GM19452 (cell line): Measurements from ENCODE around the gene SLC17A2.
"Not testable (repeated sequence)": the region's sequence is repeated elsewhere in the genome, so short reads cannot be mapped to it uniquely, and the experiment has no call there.

Experiments used
- ATAC-seq: cut with Tn5 transposase; IDR thresholded peaks from one replicate; pipeline ENCODE4 v1.9.1; 2021; ENCODE audit not compliant: unreplicated experiment

Gene SLC17A2

DNA sequence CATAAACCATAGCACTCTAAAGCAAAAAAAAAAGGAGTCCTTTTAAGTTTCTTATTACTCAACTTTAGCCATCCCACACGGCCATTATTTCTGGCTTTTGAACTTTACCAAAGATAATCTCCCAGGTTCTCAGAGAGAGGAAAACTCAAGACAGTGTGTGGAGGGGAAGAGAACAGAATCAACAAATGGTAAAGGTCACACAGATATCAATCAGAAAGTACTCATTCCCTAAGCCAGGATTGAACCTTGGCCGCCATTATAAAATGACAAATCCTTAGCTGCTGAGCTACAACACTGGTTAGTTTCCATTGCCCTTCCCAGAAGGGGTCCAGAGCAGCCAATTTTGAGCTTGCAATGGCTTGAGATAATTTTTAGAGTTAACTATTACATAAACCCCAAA lies 22.0 kb upstream of the SLC17A2 start:
- ATAC-seq, result no peak

- no peak for ATAC-seq
These were observed 21.0 kb upstream of the SLC17A2 start for GRCh38 chr6:25951296-25952032.

- ATAC-seq, result no peak
These were observed 19.8 kb upstream of the SLC17A2 start for GRCh38 chr6:25950297-25950696.

DNA sequence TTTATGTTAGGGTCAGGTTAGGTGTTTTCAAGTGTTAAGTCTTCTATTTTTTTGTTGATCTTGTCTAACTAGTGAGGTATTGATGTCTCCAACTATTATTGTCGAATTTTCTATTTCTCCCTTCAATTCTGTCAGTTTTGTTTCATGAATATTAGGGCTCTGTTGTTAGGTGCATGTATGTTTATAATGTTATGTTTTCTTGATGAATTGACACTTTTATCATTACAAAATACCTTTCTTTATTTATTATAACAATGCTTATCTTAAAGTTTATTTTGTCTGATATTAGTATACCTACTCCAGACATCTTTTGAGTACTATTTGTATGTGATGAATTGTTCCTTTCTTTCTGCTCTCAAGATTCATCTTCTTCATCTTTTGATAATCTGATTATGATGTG lies 19.2 kb upstream of the SLC17A2 start:
- ATAC-seq, result no peak

DNA sequence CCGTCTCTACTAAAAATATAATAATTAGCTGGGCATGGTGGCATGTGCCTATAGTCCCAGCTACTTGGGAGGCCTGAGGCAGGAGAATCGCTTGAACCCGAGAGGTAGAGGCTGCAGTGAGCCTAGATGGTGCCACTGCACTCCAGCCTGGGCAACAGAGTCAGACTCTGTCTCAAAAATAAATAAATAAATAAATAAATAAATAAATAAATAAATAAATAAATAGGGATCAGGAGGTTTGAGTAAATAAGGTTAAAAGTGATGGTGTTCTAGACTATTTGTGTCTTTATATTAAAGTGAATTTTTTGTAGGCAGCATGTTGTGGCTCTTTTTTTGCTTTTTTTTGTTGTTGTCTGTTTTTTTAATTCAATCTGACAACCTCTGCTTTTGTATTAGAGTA lies 17.0 kb upstream of the SLC17A2 start:
- not testable (repeated sequence) for ATAC-seq

GRCh38 chr6:25946631-25947030 lies 16.1 kb upstream of the SLC17A2 start:
- no peak for ATAC-seq

DNA sequence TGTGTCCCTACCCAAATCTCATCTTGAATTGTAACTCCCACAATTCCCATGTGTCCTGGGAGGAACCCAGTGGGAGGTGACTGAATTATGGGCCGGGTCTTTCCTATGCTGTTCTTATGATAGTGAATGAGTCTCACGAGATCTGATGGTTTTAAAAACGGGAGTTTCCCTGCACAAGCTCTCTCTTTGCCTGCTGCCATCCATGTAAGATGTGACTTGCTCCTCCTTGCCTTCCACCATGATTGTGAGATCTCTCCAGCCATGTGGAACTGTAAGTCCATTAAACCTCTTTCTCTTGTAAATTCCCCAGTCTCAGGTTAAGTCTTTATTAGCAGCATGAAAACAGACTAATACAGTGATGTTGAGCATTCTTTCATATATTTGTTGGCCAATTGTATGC lies 15.2 kb upstream of the SLC17A2 start:
- not testable (repeated sequence) for ATAC-seq

DNA sequence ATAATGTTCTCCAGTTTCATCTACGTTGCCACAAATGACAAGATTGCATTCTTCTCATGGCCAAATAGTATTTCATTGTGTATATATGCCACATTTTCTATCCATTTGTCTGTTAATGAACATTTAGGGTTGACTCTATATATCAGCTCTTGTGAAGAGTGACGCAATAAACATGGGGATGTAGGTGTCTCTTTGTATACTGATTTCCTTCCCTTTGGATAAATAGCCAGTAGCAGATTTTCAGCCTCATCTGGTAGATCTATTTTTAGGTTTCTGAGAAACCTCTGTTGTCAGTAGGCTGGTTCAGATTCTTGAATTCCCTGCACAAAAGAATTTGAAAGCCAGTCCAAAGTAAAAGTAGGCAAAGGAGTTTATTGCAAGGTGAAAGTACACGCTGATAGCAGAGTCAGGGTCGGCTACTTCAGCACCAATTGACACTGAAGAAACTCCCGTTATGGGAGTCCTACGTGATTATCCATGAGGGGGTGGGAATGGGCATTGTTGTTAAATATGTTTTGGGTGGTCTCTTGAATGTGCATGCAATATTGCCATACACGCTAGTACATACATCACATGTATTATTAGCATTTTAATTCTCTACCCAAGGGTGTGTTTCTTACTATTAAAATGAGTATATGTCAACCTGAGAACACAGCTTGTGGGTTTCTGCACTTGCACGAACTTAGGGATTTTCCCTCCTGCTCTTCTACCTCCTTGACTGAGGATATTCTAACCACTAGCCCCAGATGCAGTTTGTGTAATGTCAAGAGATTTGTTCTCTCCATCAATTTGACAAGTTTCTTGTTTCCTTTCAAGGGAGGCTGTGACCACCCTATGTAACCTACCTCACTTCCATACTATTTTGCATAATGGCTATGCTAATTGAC lies 14.4 kb upstream of the SLC17A2 start:
- peak; percentile 97 for ATAC-seq

GRCh38 chr6:25943887-25944286 lies 13.4 kb upstream of the SLC17A2 start:
- ATAC-seq, result no peak

DNA sequence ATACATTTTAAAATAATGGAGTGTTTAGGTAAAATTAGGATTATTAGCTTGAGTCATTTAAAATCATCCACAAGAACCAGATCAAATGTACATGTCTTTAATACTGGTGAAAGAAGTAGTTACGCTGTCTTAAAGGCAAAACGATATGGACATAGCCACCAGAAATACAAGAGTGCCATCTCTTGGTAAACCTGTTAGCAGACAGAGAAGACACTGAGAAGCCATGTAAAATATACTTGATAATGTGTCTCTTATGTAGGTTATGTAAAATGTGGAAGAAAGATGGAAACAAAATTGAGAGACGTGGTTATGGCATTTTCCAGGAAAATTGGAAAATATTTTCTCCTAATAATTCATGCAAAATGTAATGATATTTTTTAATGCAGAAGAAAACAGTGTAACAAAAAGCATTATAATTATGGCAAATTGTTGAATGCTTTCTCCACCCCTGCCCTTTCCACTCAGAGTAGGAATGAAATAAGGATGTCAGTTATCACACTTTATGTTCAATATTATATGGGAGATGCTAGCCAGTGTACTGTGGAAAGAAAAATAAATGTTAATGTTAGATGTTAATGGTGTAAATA lies 12.2 kb upstream of the SLC17A2 start:
- no peak for ATAC-seq

DNA sequence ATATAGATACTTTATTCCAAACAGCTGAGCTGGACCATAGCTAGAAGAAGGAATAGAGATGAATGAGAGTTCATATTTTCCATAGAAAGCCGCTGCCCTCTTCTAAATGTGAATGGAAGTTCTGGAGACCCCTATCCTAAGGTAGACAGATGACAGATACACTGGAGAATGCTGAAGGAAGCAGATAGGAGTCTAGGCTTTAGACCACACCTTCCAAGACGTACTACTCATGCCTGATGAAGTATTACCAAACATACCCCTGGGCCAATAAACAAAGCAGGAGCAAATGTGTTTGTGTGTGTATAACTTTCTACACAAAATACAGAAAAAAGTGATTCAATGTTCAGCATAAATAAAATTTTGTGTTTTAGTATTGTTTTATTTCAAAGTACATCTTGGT lies 9.1 kb upstream of the SLC17A2 start:
- no peak for ATAC-seq

DNA sequence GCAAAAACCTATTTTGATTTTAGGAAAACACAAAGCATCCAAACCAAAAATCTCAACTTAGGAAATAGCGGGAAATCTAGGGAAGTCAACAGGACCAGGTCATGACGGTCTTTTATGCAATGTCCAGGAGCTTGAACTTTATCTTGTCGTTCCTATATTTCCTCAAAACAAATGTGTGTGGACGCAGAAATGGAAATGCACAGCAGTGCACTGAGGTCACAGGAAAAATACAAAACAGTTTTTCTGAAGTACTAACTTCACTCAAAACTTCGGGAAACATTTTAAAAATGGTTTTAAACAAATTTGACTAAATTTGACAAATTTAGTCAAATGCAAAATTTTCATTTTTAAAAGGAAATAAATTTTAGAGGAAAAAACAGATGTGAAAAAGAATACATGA lies 5.5 kb upstream of the SLC17A2 start:
- no peak for ATAC-seq

DNA sequence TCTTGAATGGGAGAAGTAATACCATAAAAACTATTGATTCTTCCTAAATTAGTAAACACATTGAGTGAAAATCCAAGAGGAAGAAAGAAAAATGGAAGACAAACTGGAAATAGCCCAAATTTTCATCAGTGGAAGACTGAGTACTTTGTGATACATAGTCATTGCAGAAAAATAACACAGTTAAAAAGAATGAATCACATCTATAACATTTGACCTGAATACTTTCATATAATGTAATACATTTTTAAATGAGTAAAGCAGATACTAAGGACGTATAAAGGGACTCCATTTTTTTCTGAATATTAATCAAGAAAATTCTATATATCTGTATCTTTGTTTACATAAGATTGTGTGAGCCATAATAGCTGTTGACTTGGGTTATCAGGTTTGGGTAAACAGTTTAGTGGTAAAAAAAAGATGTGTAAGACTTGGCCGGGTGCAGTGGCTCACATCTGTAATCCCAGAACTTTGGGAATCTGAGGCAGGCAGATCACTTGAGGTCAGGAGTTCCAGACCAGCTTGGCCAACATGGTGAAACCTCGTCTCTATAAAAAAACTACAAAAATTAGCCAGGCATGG lies 4.3 kb upstream of the SLC17A2 start:
- no peak for ATAC-seq

DNA sequence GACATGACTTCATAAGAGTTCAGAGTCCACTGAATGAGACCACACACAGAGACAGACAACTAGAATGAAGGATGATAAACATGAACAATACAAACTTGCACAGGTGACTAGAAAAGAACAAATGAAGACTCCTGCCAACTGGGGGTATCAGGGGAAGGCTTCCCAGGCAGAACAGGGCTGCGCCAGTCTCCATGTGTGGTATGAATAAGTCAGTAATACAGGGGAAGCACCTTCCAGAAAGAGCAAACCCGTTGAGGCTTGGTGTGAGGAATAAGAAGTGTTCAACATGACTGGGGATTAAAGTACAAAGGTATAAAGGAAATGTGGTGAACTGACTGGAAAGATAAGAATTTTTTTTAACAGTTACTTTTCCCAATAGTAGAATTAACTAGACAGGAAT lies 3.7 kb upstream of the SLC17A2 start:
- ATAC-seq, result no peak

DNA sequence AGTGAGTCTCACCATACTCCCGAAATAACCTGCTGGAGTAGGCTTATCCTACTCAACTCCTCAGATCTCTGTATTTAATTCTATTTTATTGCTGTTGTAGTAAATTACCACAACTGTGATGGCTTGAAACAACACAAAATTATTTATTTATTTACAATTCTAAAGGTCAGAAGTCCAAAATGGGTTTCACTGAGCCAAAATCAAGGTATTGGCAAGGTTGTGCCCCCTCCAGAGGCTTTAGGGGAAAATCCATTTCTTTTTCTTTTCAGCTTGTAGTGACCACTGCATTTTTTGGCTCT lies 869 bp upstream of the SLC17A2 start:
- ATAC-seq, result no peak

DNA sequence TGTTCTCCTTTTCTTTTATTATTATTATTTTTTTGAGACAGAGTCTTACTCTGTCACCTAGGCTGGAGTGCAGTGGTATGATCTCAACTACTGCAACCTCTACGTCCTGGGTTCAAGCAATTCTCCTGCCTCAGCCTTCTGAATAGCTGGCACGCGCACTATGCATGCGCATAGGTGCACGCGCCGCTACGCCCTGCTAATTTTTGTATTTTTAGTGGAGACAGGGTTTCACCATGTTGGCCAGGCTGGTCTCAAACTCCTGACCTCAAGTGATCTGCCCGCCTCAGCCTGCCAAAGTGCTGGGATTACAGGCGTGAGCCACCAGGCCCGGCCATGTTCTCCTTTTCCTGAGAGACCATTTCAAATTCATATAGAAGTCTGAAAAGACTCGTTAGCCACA lies 706 bp downstream of the SLC17A2 start:
- ATAC-seq, result not testable (repeated sequence)

- ATAC-seq, result no peak
These were observed 1.7 kb downstream of the SLC17A2 start for GRCh38 chr6:25928562-25929324.

DNA sequence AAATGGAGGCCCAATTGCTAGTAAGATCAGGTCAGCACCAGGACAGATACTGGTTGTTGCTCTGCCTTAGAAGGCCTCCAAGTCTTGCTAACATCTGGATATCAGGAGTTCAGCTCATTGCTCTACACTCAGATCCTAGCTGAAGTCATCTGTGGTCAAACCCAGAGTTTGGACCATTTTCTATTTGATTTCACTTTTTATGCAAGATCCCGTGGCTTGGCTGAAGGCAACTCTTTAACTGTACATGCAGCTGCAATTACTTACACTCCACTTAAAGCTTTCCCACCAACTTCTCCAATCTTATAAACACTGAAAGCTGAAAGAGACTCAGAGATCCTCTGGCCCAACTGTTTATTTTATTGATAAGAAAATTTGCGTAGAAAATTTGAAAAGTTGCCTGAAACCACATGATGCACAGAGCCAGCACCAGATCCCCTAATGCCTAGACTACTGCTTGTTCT lies 2.7 kb downstream of the SLC17A2 start:
- no peak for ATAC-seq

DNA sequence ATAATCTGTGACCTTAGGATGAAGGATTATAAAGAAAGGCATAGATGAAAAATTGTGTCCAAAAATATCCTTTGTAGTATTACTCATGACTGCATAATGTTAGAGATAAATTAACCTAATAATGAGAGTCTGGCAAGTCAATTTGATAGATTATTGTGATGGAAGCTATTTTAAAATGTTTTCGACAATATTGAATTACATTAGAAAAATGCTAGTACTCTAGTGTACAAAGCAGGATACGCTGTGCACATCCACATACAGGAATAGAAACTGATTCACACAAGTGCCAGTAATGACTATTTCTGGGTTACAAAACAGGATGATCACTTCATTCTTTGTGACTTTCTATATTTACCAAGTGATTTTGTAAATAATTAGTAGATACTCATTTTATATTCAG lies 3.3 kb downstream of the SLC17A2 start:
- ATAC-seq, result no peak

- no peak for ATAC-seq
These were observed 4.6 kb downstream of the SLC17A2 start for GRCh38 chr6:25925876-25926275.

DNA sequence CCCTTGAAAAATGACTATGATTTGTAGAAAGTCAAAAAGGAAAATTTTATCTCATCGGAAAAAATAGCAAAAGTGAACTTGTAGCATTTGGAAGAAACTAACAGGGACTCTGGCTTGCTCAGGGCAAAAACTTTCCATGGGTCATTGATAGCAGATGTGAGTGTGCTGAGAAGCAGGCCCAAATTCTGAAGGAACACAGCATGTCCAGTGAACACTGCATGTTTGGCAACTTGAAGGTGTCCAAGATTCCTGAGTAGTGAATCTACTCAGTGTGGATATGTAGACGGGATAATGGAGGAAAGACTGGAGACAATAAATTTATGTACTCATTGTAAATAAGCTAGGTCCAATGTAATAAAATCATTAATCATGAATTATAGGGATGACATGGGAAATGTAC lies 8.2 kb downstream of the SLC17A2 start:
- no peak for ATAC-seq
